Mesothelial cell of epicardium (in vitro differentiated cells): Measurements from ENCODE around the gene KRTAP5-1. TPM values are rescaled to one million over a fixed set of nuclear protein-coding genes. Genes with fewer than 3 reads are reported as not detected.
"Not testable (repeated sequence)": the region's sequence is repeated elsewhere in the genome, so short reads cannot be mapped to it uniquely, and the experiment has no call there.

Experiments
- DNase-seq, 2 experiments: peaks; one replicate each; pipeline ENCODE4 v3.0.0; 2021; ENCODE audit warnings: low spot score in 2 of 2; ENCODE audit not compliant: unreplicated experiment in 2 of 2
- H3K27ac Mint-ChIP-seq: 2 replicates; pipeline ENCODE4 v1.8.0; 2021; ENCODE audit warnings: mixed read lengths
- H3K27me3 Mint-ChIP-seq: 2 replicates; pipeline ENCODE4 v1.8.0; 2021; ENCODE audit warnings: low read depth, mixed read lengths
- H3K36me3 Mint-ChIP-seq: 2 replicates; pipeline ENCODE4 v1.8.0; 2021; ENCODE audit warnings: mixed read lengths
- H3K4me1 Mint-ChIP-seq: 2 replicates; pipeline ENCODE4 v1.8.0; 2021; ENCODE audit warnings: mixed read lengths
- H3K4me3 Mint-ChIP-seq: 2 replicates; pipeline ENCODE4 v1.8.0; 2021; ENCODE audit warnings: mild to moderate bottlenecking, moderate library complexity, mixed read lengths
- H3K9me3 Mint-ChIP-seq: 2 replicates; pipeline ENCODE4 v1.8.0; 2021; ENCODE audit warnings: mixed read lengths
- total RNA-seq: library from RNA; stranded (reverse); gene quantifications from 3 replicates; pipeline ENCODE4 v1.2.1, GENCODE V29; 2021
- TF ChIP-seq, protein P1 (sequence below): fragments of 200-600 bp; sonication (generic); IDR thresholded peaks from one replicate; pipeline ENCODE4 v1.5.0; 2021; ENCODE audit warnings: antibody characterized with exemption; ENCODE audit not compliant: unreplicated experiment

The KRTAP5-1 gene
- total RNA-seq, 1 donor from 2014 or later: not detected

DNA sequence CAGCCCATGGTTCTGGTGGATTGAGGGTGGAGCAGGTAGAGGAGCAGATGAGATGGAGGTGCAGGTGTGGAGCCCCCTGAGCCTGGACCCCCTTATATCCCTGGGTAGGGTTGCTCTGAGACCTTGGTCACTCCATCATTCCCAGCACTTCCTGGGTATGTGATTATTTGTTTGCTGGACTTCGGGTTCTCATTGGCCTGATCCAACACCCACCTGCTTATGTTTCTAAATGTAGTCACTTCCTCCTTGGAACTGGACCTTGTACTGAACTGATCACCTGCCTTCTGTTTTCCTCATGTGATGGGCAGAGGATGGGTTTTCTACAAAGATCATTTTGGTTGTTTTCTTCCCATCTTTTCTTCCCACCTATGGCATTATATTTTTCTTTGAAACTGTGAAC is 37.0 kb upstream of the KRTAP5-1 start, which contains the start of gene KRTAP5-4:
TSS of gene KRTAP5-4 (minus strand) at position 53 of the 400 bp plus-strand sequence. CDS start at position 8, 45 bp downstream.
- peaks cover 46% of the 10 kb centered on the region for H3K27me3 Mint-ChIP-seq
- H3K4me1 Mint-ChIP-seq: peaks cover 7% of the 10 kb centered on the region
- TF ChIP-seq, protein P1, sequence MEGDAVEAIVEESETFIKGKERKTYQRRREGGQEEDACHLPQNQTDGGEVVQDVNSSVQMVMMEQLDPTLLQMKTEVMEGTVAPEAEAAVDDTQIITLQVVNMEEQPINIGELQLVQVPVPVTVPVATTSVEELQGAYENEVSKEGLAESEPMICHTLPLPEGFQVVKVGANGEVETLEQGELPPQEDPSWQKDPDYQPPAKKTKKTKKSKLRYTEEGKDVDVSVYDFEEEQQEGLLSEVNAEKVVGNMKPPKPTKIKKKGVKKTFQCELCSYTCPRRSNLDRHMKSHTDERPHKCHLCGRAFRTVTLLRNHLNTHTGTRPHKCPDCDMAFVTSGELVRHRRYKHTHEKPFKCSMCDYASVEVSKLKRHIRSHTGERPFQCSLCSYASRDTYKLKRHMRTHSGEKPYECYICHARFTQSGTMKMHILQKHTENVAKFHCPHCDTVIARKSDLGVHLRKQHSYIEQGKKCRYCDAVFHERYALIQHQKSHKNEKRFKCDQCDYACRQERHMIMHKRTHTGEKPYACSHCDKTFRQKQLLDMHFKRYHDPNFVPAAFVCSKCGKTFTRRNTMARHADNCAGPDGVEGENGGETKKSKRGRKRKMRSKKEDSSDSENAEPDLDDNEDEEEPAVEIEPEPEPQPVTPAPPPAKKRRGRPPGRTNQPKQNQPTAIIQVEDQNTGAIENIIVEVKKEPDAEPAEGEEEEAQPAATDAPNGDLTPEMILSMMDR: no peak
- DNase-seq: no peak
- H3K36me3 Mint-ChIP-seq: no peaks in the 10 kb centered on the region
- H3K4me3 Mint-ChIP-seq: no peak within 1 kb of the TSS
- no peak within 1 kb of the TSS for H3K27ac Mint-ChIP-seq
- H3K9me3 Mint-ChIP-seq: peaks cover 5% of the 10 kb centered on the region

DNA sequence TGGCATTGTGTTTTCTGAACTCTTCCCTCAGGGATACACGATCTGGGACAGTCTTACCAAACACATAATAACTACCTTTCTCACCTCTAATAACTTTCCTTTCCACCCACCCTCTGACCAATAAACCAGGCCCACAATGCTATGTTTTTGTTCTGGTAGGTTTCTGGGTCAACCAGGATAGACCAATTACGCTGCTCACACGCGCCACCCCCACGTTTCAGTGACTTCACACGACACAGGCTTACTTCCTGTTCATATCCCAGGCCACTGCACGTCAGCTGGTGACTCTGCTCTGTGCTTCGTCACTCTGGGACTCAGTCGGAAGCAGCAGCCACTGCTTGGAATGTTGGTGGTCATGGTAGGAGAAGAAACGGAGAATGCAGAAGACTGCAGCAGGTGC is 34.4 kb upstream of the KRTAP5-1 start:
- H3K27ac Mint-ChIP-seq: no peak overlapping the region
- H3K4me1 Mint-ChIP-seq: peaks cover 7% of the 10 kb centered on the region
- no peak for DNase-seq
- H3K4me3 Mint-ChIP-seq: no peak overlapping the region
- H3K9me3 Mint-ChIP-seq: peaks cover 15% of the 10 kb centered on the region
- peaks cover 38% of the 10 kb centered on the region for H3K27me3 Mint-ChIP-seq
- TF ChIP-seq, protein P1: no peak
- H3K36me3 Mint-ChIP-seq: no peaks in the 10 kb centered on the region

DNA sequence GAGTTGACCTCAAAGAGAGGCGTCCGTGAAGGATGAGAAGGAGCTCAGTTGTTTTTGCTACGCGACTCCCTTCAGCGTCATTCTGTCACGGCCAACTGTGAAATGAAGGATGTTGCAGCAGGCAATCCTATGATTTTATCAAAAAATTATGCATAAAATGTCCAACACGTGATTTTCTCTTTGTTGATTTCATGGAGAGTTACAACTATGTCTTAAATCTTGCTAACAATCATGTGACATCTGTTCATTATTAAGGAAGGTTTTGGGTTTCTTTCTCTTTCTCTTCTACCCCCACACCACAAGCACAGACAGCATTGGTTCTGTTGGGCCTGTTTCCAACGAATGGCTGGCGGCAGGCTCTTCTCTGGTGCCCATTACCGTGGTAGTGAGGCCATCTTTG is 33.1 kb upstream of the KRTAP5-1 start:
- H3K36me3 Mint-ChIP-seq: no peaks in the 10 kb centered on the region
- H3K4me3 Mint-ChIP-seq: no peak overlapping the region
- H3K27me3 Mint-ChIP-seq: peaks cover 33% of the 10 kb centered on the region
- H3K9me3 Mint-ChIP-seq: peaks cover 15% of the 10 kb centered on the region
- no peak for DNase-seq
- peaks cover 7% of the 10 kb centered on the region for H3K4me1 Mint-ChIP-seq
- H3K27ac Mint-ChIP-seq: no peak overlapping the region
- TF ChIP-seq, protein P1: no peak

DNA sequence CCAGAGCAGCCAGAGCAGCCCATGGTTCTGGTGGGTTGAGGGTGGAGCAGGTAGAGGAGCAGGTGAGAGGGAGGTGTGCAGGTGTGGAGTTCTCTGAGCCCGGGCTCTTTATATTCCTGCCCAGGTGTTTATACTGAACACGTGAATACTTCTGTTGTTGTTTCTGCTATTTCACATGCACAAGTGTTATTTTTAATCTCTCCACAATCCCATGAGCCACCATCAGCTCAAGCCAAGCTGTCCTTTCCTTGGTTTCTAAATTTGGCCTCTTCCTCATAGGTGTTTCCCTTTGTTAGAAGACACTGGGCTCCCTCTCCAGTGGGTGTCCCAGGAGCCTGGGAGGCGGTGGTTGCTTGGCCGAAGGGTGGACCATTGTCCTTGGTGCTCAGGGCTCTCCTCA is 23.3 kb upstream of the KRTAP5-1 start, which contains the start of gene KRTAP5-3:
TSS of gene KRTAP5-3 (minus strand) at position 101 of the 400 bp plus-strand sequence. CDS start at position 23, 78 bp downstream.
- peaks cover 8% of the 10 kb centered on the region for H3K4me1 Mint-ChIP-seq
- no peaks in the 10 kb centered on the region for H3K36me3 Mint-ChIP-seq
- no peak within 1 kb of the TSS for H3K4me3 Mint-ChIP-seq
- DNase-seq: no peak
- H3K9me3 Mint-ChIP-seq: peaks cover 4% of the 10 kb centered on the region
- H3K27me3 Mint-ChIP-seq: peaks cover 33% of the 10 kb centered on the region
- no peak within 1 kb of the TSS for H3K27ac Mint-ChIP-seq
- TF ChIP-seq, protein P1: no peak

DNA sequence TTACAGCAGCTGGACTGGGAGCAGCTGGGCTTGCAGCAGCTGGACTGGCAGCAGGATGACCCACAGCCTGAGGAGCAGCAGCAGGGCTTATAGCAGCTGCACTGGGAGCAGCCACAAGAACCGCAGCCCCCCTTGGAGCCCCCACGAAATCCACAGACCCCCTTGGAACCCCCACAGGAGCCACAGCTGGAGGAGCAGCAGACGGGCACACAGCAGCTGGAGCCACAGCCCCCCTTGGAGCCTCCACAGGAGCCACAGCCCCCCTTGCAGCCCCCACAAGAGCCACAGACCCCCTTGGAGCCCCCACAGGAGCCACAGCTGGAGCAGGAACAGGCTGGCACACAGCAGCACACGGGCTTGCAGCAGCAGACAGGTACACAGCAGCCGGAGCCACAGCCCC is 22.8 kb upstream of the KRTAP5-1 start:
- H3K36me3 Mint-ChIP-seq, H3K4me1 Mint-ChIP-seq, H3K9me3 Mint-ChIP-seq, H3K4me3 Mint-ChIP-seq, H3K27ac Mint-ChIP-seq, DNase-seq: not testable (repeated sequence)
- peaks cover 38% of the 10 kb centered on the region for H3K27me3 Mint-ChIP-seq

DNA sequence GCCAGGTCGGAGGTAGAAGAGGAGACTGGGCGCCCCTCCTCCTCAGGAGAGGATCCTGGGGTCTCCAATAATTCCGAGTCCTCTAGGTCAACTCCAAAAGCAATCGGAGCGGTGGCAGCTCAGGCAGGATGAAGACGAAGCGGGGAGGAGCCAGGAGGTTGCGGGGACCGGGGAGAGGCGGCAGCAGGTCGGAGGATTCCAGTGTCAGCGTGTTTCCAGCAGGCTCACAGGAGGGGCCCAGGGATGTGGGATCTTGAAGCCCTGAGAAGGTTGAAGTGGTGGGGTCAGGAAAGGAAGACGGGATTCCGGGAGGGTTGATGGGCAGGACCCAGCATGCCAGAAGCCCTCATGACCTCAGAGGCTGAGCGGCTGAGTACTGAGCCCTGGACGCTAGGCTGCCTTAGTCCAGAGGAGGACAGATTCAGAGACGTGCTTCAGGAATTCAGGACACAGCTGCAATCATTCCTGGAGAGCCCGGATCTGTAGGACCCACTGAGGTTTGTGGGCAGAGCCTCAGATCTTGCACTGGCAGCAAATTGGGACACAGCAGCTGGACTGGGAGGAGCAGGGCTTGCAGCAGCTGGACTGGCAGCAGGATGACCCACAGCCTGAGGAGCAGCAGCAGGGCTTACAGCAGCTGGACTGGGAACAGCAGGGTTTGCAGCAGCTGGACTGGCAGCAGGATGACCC is 22.2 kb upstream of the KRTAP5-1 start:
- not testable (repeated sequence) for H3K36me3 Mint-ChIP-seq, H3K4me3 Mint-ChIP-seq, H3K4me1 Mint-ChIP-seq, H3K9me3 Mint-ChIP-seq, H3K27ac Mint-ChIP-seq, DNase-seq
- H3K27me3 Mint-ChIP-seq: peaks cover 41% of the 10 kb centered on the region

DNA sequence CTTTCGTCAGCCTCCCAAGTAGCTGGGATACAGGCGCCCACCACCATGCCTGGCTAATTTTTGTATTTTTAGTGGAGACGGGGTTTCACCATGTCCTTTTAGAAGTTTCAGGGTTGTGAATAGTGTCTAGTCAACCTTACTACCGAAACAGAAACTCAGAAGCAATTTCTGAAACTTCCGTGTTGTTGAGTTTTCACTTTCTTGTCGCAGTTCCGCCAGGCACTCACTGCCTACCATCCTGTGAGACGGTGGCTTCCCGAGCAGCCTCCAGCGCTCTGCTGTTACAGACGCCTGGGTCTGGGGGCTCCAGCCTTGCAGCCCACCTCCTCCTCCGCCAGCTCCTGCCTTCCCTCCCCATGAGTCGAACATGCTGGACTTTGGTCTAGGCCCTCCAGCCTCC is 20.8 kb upstream of the KRTAP5-1 start:
- not testable (repeated sequence) for DNase-seq, H3K9me3 Mint-ChIP-seq, H3K27ac Mint-ChIP-seq, H3K4me1 Mint-ChIP-seq, H3K36me3 Mint-ChIP-seq, H3K4me3 Mint-ChIP-seq
- peaks cover 48% of the 10 kb centered on the region for H3K27me3 Mint-ChIP-seq
